Activated T-cell treated with anti-CD3 and anti-CD28 coated beads, Interleukin-2, amount 50 U/mL, for 1 hour (primary cell): ENCODE measurements around the gene RIPK1.
"Not testable (repeated sequence)": the region's sequence is repeated elsewhere in the genome, so short reads cannot be mapped to it uniquely, and the experiment has no call there.

Source experiments
- DNase-seq: peaks from one replicate; pipeline ENCODE4 v3.0.0-alpha.2; 2020

RIPK1 gene

DNA sequence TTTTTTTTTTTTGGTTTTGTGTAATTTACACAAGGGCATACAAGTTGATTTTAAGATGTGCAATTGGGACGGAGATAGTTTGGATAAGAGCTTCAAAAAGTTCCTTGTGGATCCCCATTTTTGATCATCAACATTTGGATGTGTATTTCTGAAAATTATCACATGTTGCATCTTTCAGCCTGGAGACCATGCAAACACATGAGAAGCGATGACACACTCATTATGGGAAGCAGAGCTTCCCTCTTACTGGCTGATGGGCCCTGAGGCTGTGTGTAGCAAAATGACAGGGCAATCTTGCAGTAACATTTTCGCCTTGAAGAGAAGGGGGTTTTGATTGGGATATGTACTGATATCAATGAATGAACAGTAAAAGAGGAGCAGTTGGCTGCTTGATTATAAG, 22.0 kb upstream of the RIPK1 start:
- no peak for DNase-seq

- not testable (repeated sequence) for DNase-seq
Measured at GRCh38 chr6:3048009-3048408, 20.3 kb upstream of the RIPK1 start.

- no peak for DNase-seq
Measured at GRCh38 chr6:3052481-3053230, 15.6 kb upstream of the RIPK1 start.

- DNase-seq: no peak
Measured at GRCh38 chr6:3053231-3053508, 15.1 kb upstream of the RIPK1 start.

DNA sequence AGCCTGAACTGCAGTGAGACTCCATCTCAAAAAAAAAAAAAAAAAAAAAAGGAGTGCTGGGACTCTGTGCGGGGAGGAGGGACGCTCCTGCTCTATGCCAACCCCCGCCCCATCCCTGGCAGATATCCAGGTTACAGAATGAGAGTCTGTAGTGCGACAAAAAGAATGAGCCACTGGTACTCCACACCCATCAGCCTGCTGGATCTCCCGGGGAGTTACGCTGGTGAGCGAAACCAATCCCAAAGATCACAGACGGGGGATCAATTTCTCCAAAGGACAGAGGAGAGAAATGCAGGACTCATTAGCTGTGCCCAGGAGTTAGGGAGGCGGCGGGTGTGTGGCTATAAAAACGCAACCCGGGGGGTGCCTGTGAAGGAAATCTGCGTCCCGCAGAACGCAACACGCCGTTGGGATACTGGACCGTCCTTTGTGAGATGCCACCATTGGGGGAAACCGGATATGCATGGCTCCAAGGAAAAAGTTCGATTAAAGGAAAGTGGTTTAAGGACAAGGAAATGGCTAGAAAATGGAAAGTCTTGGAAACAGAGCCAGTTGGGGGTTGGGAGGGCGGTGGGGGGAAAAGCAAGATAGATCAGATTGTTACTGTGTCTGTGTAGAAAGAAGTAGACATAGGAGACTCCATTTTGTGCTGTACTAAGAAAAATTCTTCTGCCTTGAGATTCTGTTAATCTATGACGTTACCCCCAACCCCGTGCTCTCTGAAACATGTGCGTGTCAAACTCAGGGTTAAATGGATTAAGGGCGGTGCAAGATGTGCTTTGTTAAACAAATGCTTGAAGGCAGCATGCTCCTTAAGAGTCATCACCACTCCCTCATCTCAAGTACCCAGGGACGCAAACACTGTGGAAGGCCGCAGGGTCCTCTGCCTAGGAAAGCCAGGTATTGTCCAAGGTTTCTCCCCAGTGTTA, 13.8 kb upstream of the RIPK1 start:
- DNase-seq: not testable (repeated sequence)

GRCh38 chr6:3055158-3055499, 13.2 kb upstream of the RIPK1 start:
- not testable (repeated sequence) for DNase-seq

DNA sequence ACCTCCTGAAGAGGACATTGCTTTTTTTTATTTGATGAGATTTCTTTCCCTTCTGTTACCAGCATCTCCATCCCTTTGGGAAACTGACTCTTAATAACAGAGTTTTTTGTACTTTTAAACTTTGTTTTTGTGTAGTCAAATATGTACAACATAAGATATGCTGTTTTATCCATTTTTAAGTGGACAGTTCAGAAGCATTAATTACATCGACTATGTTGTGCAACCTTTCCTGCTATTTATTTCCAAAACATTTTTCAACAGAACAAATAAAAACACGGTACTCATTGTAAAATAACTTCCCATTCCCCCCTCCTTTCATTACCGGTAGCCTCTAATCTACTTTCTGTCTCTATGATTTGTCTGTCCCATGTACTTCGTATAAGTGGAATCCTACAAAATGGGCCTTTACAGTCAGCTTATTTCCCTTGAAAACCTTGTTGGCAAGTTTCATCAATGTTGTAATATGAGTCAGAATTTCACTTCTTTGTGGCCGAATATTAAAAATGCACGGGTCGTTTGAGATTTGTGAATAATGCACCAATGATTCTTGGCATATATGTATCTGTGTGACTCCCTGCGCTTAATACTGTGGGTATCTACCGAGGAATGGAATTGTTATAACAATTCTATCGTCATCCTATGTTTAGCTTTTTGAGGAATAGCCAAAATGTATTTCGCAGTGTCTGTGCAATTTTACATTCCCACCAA, 11.1 kb upstream of the RIPK1 start:
- no peak for DNase-seq

DNA sequence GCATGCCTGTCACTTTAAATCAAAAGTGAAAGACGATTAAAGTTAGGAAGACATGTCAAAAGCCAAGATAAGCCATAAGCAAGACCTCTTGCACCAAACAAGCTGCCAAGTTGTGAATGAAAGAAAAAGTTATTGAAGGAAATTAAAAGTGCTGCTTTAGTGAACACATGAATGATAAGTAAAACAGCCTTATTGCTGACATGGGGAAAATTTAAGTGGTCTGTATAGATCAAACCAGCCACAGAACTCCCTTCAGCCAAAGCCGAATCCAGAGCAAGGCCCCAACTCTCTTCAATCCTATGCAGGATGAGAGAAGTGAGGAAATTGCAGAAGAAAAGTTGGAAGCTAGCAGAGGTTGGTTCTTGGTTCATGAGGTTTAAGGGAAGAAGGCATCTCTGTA, 9.3 kb upstream of the RIPK1 start:
- DNase-seq: no peak

GRCh38 chr6:3060092-3060491, 8.2 kb upstream of the RIPK1 start:
- DNase-seq: not testable (repeated sequence)

DNA sequence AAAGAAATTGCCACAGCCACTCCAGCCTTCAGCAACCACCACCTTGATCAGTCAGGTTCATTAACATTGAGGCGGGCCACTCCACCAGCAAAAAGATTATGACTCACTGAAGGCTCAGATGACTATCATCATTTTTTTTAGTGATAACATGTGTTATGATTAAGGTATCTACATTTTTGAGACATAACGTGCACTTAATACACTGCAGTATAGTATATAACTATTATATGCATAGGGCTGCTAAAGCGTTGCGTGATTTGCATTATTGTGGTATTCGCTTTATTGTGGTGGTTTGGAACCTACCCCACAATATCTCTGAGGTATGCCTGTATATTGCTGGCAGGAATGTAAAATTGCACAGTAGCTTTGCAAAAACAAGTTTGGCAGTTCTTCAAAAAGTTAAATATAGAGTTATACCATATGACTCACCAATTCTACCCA, 6.8 kb upstream of the RIPK1 start:
- no peak for DNase-seq

DNA sequence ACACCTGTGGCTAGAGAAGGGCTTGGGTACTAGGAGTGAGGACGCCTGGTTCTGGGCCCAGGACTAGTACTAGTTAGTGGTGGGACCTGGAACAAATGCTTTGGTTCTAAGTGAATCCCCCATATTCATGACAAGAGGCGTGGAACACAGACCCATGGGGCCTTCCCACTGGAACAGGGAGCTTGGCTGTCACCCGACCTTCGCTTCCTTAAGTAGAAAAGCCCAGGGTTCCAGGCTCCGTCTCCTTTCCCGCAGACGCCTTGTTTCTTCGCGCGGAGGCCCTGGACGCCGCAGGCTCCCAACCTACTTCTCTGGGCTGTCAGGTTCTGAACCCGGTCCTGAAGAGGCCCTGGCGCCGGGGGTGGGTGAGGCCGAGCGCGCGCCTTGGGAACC, 5.0 kb upstream of the RIPK1 start:
- DNase-seq: not testable (repeated sequence)

DNA sequence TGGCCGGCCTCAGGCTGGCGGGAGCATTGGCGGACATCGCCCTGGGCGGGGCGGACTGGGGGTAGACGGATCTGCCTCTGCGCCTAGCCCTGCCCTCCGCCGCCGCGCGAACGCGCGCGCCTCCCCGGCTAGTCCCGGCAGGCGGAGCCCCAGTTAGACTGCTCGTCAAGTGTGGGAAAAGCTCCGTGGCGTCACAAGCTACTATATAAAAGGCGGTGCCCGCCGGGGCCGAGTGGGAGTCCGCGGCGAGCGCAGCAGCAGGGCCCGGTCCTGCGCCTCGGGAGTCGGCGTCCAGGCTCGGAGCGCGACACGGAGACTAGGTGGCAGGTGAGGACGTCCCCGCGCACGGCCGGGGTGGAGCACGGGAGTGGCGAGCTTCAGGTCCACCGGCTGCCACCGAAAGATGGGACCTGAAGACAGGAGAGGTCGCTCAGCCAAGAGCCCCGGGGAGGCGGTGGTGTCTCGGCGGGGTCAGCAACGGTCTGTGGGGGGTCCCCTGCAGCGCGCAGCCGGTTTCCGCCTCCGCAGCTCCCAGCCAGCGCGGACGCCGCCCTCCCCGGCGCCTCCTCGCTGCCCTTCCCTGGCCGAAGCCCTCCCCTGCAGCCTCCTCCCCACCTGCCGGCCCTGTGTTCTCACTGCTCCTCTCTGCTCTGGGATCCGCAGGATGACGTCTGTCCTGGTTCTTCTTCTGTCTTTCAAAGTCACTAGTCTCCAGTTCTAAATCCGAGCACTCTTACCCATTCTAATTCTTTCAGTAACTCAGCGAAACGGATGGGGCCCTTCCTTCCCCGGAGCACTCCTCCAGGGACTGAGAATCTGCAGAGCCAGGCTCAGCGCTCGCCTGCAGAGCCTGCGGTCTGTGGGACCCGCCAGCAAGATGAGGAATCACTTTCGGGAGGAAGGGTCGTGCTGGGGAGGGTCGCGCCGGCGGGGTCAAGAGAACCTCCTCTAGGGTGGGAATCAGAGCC, 4.3 kb upstream of the RIPK1 start:
- peak; percentile 91 for DNase-seq

GRCh38 chr6:3071568-3071967, 3.3 kb downstream of the RIPK1 start:
- DNase-seq: no peak

DNA sequence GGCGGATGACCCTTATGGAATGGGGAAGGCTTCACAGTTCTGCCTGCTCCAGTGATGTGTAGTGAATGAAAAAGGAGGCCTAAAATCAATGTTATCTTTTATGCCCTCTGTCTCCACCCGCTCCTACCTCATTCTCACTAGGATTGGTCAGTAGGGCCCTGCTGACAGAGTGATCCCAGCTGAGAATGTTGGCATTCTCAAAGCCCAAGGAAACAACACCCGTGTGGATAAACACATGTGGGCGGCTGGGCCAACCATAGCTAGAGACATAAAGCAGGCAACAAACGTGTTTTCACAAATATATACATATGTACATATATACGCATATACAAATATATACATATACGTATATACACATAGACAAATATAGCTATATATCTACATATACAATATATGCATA, 4.5 kb downstream of the RIPK1 start:
- DNase-seq: no peak

DNA sequence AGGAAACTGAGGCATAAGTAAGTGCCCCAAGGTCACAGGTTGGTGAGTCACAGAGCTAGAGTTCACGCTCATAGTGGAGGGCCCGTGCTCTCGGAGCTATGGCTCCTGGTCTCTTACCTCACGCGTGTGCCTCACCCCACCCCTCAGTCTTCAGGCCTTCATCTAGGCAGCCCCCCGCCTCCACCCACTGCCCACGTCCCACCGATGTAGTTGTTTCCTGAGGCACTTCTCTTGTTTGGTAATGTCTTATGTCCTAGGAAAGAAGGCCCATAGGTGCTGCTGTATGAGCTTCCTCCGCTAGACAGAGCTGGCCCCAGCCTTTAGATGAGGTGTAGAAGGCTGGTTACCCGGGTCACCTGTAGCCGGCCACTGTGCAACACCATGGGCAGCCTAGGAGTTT, 5.1 kb downstream of the RIPK1 start:
- DNase-seq: no peak

DNA sequence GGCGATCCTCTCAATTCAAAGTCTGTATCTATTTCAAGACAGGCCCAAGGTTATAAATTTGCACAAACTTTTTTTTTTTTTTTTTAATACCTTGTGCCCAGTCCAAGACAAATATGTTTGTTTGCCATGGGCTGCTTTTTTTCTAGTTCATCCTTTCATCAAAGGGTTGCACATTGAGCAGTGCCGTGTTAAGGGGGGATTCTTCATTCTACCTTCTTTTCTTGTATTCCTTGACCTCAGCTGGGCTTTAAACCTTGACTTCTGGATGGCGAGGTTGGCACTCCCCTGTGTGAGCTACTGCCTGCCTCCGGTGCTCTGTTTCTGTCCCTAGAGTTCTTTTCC, 7.4 kb downstream of the RIPK1 start:
- DNase-seq: no peak

DNA sequence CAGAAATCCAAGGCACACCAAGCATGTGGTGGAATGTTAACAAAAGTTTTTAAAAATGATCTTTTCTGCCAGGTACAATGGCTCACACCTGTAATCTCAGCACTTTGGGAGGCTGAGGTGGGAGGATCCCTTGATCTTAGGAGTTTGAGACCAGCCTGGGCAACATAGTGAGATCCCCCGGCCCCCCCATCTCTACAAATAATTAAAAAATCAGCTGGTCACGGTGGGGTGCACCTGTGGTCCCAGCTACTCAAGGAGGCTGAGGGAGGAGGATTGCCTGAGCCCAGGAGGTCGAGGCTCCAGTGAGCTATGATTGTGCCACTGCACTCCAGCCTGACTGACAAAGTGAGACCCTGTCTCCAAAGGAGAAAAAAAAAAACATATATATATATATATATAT, 8.0 kb downstream of the RIPK1 start:
- no peak for DNase-seq

DNA sequence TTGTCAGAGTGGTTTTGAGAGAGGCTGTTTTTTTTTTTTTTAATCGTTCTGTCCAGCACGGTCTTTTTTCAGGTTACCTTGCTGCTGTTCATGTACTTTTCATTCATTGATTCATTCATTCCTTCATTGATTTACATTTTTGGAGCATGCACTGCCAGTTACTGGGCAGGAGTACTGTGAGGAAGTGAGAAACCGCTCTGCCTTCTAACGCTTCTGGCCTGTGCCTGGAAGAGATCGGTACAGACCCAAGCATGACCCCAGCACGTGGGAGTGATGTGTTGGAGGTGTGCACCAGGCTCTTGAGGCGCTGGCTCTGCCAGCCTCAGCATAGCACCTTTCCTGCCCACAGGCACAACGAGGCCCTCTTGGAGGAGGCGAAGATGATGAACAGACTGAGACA, 9.1 kb downstream of the RIPK1 start:
- DNase-seq: no peak

GRCh38 chr6:3078952-3079351, 10.7 kb downstream of the RIPK1 start:
- not testable (repeated sequence) for DNase-seq

- no peak for DNase-seq
Measured at GRCh38 chr6:3079682-3080081, 11.4 kb downstream of the RIPK1 start.

DNA sequence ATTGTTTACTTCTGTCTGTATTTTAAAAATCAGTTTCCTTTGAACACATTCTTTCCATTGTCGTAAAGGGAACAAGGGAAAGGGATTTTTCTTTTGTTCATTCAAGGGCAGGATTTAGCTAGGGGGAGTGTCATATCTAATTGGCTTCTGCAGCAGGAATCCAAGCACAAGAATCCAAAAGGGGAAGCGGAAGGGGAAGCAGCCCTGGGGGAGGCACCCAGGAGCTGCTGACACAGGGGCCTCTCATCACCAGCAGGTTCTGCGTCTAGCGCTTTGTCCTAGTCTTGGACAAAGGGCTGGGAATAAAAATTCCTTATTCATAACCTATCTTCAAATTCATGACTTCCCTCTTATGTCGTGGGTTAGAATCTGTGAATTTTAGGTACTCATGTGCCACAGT, 13.7 kb downstream of the RIPK1 start:
- DNase-seq: no peak

DNA sequence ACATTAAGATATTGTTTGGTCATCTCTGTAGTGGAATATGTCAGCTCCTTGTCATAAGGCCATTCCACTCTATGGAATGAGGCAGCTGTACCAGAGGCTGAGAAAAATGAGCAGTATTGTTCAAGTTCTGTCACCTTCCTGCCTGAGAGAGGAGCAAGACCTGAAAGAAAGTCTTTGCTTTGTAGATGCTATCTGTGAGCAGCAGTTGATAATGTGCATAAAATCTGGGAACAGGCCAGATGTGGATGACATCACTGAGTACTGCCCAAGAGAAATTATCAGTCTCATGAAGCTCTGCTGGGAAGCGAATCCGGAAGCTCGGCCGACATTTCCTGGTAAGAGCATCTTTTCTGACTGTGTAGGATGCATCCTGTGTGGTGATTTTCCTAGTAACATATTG, 16.8 kb downstream of the RIPK1 start:
- no peak for DNase-seq
